Cardiac muscle cell (in vitro differentiated cells and primary cell): ENCODE data around the gene KCNQ1. TPM values are rescaled to one million over a fixed set of nuclear protein-coding genes. Genes with fewer than 3 reads are reported as not detected.

Source experiments
- DNase-seq, 2 donors: peaks; one replicate each; pipeline versions ENCODE4 v3.0.0 to v3.0.0-alpha.2; 2010 to 2017; ENCODE audit warnings: low read depth in 1 of 2, low spot score in 1 of 2
- H3K27ac ChIP-seq: fragments of 200-600 bp; sonication (generic); 2 replicates; pipeline ENCODE4 v1.5.1; 2016
- H3K27me3 ChIP-seq: fragments of 200-600 bp; sonication (generic); 2 replicates; pipeline ENCODE4 v1.6.0; 2016; ENCODE audit warnings: control low read depth
- H3K36me3 ChIP-seq: fragments of 200-600 bp; sonication (generic); 2 replicates; pipeline ENCODE4 v1.5.1; 2016; ENCODE audit warnings: control low read depth
- H3K4me1 ChIP-seq: fragments of 200-600 bp; sonication (generic); 2 replicates; pipeline ENCODE4 v1.8.1; 2017; ENCODE audit warnings: low read depth, mild to moderate bottlenecking, mixed run types
- H3K4me3 ChIP-seq: fragments of 200-600 bp; sonication (generic); 2 replicates; pipeline ENCODE4 v1.5.1; 2016; ENCODE audit warnings: mild to moderate bottlenecking
- H3K9me3 ChIP-seq: fragments of 200-600 bp; sonication (generic); 2 replicates; pipeline ENCODE4 v1.5.1; 2017; ENCODE audit warnings: low read depth, mild to moderate bottlenecking, control low read depth
- polyA plus RNA-seq: library from polyadenylated mRNA; unstranded; fragments of >200 nt; fragmentation: Nextera tagmentation; extraction: Ambion mirVana; gene quantifications from 2 replicates; pipeline ENCODE4 v1.2.1, GENCODE V29; 2016
- total RNA-seq: library from RNA; depleted of rRNA; stranded (reverse); fragments of >200 nt; gene quantifications from 2 replicates; pipeline ENCODE4 v1.2.3, GENCODE V29; 2016
- TF ChIP-seq, protein P1 (sequence below): IDR thresholded peaks from 2 replicates; pipeline ENCODE4 v1.5.1; 2012; ENCODE audit warnings: low read depth, mild to moderate bottlenecking, low read length

Gene KCNQ1
- total and polyA plus RNA-seq, 2 experiments from 2014 or later = 13.9 to 18.6 TPM

DNA sequence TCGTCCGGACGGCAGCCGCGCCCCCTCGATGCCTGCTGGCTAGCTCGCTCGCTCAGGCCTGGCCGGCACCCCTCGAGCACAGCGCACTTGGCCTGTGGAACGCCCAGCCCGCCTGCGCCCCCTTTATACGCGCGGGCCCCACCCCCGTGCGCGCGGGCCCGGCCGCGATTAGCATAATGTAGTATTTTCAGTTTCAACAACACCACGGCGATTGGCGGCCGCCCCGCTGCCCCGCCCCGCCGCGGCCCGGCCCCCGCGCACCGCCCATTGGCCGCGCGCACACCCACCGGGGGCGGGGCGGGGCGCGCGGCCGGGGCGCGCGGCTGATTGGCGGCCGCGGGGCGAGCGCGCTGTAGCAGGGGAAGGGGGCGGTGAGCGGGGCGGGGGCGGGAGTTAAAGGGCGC, 440.9 kb downstream of the KCNQ1 start, which contains the start of gene CDKN1C:
CDKN1C (minus strand) TSS at position 98 of the 404 bp plus-strand sequence. CDS start 319 bp downstream, outside the sequence.
- Histone ChIP-seq H3K4me3 (peak within 1 kb of the TSS; percentile 99), H3K27ac (peak within 1 kb of the TSS; percentile 87), H3K9me3 (no peaks in the 10 kb centered on the region), H3K4me1 (peaks cover 12% of the 10 kb centered on the region), H3K36me3 (no peaks in the 10 kb centered on the region), H3K27me3 (no peaks in the 10 kb centered on the region)
- DNase-seq = peak; percentile 91 to 93
- TF ChIP-seq, protein P1, sequence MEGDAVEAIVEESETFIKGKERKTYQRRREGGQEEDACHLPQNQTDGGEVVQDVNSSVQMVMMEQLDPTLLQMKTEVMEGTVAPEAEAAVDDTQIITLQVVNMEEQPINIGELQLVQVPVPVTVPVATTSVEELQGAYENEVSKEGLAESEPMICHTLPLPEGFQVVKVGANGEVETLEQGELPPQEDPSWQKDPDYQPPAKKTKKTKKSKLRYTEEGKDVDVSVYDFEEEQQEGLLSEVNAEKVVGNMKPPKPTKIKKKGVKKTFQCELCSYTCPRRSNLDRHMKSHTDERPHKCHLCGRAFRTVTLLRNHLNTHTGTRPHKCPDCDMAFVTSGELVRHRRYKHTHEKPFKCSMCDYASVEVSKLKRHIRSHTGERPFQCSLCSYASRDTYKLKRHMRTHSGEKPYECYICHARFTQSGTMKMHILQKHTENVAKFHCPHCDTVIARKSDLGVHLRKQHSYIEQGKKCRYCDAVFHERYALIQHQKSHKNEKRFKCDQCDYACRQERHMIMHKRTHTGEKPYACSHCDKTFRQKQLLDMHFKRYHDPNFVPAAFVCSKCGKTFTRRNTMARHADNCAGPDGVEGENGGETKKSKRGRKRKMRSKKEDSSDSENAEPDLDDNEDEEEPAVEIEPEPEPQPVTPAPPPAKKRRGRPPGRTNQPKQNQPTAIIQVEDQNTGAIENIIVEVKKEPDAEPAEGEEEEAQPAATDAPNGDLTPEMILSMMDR = no peak

DNA sequence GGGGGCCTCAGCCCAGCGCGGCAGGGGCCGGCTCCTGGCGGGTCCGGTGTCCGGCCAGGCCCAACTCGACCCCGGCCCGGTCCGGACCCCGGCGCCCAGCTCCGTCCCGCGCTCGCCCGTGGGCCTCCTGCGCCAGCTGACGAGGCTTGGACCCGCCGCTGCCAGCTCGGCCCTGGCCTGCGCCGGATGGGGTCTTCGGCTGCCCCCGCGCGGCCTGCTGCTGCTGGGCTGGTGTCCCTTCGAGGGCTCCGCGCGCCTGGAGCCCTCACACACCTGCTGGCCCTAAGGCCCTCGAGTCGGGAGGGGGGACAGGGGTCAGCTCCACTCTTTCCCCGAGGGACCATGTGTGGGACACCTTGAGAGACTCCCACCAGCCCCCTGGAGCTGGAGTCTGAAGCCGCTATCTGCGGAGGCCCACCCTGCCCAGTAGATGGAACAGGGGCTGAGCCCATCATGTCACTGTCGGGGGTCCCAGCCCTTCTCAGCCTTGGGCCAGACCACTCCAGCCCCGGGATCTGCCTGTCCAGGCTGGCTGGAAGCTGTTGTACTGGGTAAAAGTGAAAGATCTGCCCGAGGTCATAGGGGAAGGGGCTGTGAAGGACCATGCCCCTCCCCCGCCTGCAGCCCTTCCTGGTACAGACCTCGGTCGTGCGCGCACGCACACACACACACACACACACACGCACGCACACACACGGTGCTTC, 441.5 kb downstream of the KCNQ1 start:
- no peaks in the 10 kb centered on the region for H3K27me3 ChIP-seq
- H3K4me3 ChIP-seq = peak overlapping the region; percentile 13

DNA sequence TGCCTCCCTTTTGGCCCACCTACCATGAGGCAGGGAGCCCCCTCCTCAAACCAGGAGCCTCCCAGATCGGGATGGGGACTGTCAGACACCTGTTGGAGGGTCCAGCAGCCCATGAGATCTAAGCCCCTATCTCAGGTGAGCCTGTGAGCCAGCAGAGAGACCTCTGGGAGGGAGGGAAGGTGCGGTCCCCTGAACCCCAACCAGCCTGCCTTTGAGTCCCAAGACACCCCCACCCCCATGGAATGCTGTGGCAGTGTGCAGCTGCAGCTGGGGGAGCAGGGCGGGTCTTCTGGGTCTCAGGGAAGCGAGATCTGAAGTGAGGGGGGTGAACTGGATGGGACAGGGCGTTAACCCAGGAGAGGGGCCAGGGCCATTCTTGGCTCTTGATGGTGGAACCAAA, 442.1 kb downstream of the KCNQ1 start:
- TF ChIP-seq, protein P1 = no peak
- Histone ChIP-seq H3K36me3 (no peaks in the 10 kb centered on the region), H3K4me3 (no peak overlapping the region), H3K4me1 (peaks cover 14% of the 10 kb centered on the region), H3K9me3 (no peaks in the 10 kb centered on the region), H3K27me3 (no peaks in the 10 kb centered on the region), H3K27ac (no peak overlapping the region)
- DNase-seq = no peak

More for the DNA sequence above, 441.5 kb downstream of the KCNQ1 start:
- Histone ChIP-seq H3K36me3 (no peaks in the 10 kb centered on the region), H3K4me1 (peaks cover 12% of the 10 kb centered on the region), H3K27ac (peak overlapping the region; percentile 19), H3K9me3 (no peaks in the 10 kb centered on the region)
- TF ChIP-seq, protein P1 = peak; percentile 24
- DNase-seq = peak; percentile 57 to 85

DNA sequence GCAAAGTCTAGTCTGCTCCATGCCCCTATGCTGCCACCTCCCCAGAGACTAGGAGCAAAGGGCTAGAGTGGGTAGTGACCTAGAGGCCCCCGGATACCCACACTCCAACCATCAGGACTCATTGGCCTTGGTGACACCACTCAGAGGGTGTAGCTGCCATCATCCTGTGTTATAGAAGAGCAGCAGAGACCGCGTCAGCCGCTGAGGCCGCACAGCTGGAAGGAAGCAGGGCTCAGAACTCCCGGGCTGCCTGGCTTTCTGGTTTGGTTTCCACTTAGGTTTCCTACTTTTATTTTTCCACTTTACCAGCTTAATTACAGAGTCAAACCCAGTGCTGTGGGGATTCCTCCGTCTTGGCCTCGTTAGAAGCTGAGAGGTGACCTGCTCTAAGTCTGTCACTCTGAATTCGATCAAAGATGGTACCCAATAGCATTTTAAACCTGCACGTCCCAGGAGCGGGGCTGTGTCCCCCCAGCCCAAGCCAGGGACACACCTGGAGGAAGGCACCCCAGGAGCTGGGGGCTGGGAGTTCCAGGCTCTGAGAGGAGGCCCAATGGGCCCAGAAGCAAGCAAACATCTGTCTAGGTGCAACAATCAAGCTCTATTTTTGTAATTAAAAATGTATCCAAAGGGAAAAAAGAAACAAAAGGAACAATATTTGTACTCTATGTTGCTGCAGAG, 442.8 kb downstream of the KCNQ1 start:
- Histone ChIP-seq H3K9me3 (no peaks in the 10 kb centered on the region), H3K27me3 (no peaks in the 10 kb centered on the region), H3K36me3 (no peaks in the 10 kb centered on the region), H3K4me3 (no peak overlapping the region), H3K4me1 (peaks cover 15% of the 10 kb centered on the region), H3K27ac (no peak overlapping the region)
- TF ChIP-seq, protein P1 = no peak
- no peak for DNase-seq

DNA sequence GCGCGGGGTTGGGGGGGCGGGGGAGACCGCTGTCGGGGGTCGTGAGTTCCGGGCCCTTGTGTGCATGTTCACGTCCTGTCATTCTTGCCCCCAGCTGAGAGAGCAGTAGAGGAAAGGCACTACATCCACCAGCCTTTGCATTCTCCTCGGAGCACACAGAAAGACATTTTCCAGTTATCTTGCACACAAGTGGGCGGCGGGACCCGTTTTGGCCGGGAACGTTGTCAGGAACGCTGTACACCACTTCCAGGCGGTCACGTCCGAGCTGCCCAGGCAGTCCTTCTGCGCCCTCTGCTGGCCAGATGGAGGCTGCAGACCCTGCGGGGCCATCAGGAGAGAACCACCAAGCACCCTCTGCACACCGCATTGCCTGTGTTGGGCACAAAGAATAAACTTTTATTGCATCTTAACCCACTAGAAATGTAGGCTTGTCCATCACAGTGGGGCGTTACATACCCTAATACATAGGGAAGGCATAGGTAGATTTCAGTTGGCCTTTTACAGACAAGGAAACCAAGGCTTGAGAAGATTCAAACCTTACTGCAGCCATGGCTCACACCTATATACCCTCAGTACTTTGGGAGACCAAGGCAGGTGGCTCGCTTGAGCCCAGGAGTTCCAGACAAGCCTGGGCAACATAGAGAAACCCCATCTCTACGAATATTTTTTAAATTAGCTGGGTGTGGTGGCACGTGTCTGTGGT, 443.6 kb downstream of the KCNQ1 start:
- Histone ChIP-seq H3K9me3 (no peaks in the 10 kb centered on the region), H3K36me3 (no peaks in the 10 kb centered on the region), H3K27me3 (no peaks in the 10 kb centered on the region), H3K27ac (no peak overlapping the region), H3K4me3 (no peak overlapping the region), H3K4me1 (peaks cover 10% of the 10 kb centered on the region)
- DNase-seq = peak; percentile 94 to 95
- TF ChIP-seq, protein P1 = peak; percentile 97
